ENCODE results near the gene THRB. TPM values are rescaled to one million over a fixed set of nuclear protein-coding genes. Genes with fewer than 3 reads are reported as not detected.

The THRB gene
- total and polyA plus RNA-seq, 9 of the 15 experiments (the other 6 are each of a cell fraction or from before 2014, with no cell fraction given): 1.7 to 14.9 (median 6.9) TPM

GRCh38 chr3:24502690-24503089 is 8.0 kb upstream of the THRB start (continued):
- TF ChIP-seq LCOR (CRISPR knock-in tag; IDR thresholded peaks at IDR 0.05) (peak; percentile 25; the same call in 1 of the 2 replicates), SMARCA4 (IDR thresholded peaks at IDR 0.05) (0 out of 2 replicates have a peak, but pooled peaks have one; percentile 15), BRF2 (IDR thresholded peaks at IDR 0.05; ENCODE audit: borderline replicate concordance, insufficient read depth, insufficient read length) (no peak), HIVEP1 (CRISPR knock-in tag; IDR thresholded peaks at IDR 0.05) (no peak), SAFB2 (IDR thresholded peaks at IDR 0.05; ENCODE audit: borderline replicate concordance, low read depth, low read length, severe bottlenecking) (no peak), ARID3A (IDR thresholded peaks at IDR 0.05; ENCODE audit: borderline replicate concordance, low read depth, low read length) (0 out of 2 replicates have a peak, but pooled peaks have one; percentile 60), PKNOX1 (IDR thresholded peaks at IDR 0.05) (peak; percentile 90), CBFA2T2 (conservative IDR thresholded peaks at IDR 0.05) (peak; percentile 57), BDP1 (IDR thresholded peaks at IDR 0.05; ENCODE audit: insufficient read depth, insufficient read length) (no peak), ZNF584 (CRISPR knock-in tag; IDR thresholded peaks at IDR 0.05; ENCODE audit: low read depth) (no peak), CEBPG (CRISPR knock-in tag; IDR thresholded peaks at IDR 0.05) (no peak), CEBPG (tag; conservative IDR thresholded peaks at IDR 0.05 in 1 of 2, IDR thresholded peaks at IDR 0.05 in 1 of 2) (peak; percentile 20 to 64; a peak in 3 of 4 replicates), ZNF512 (tag; IDR thresholded peaks at IDR 0.05) (no peak), TFAM (CRISPR knock-in tag; conservative IDR thresholded peaks at IDR 0.05) (no peak), ARHGAP35 (IDR thresholded peaks at IDR 0.05; ENCODE audit: partially characterized antibody) (no peak), POLR2AphosphoS2 (IDR thresholded peaks at IDR 0.05; ENCODE audit: low read length) (no peak), KDM1A (IDR thresholded peaks at IDR 0.05) (peak; percentile 53 to 71; a peak in 3 of 4 replicates), PBX2 (CRISPR knock-in tag; IDR thresholded peaks at IDR 0.05; ENCODE audit: low read depth) (no peak), PBX2 (tag; conservative IDR thresholded peaks at IDR 0.05; ENCODE audit: low read depth) (peak; percentile 47; the same call in 1 of the 2 replicates), PHB2 (IDR thresholded peaks at IDR 0.05; ENCODE audit: low read depth) (no peak), USF2 (CRISPR knock-in tag; IDR thresholded peaks at IDR 0.05) (no peak)

All from K562 (cell line).